Measurements from ENCODE around the gene OR4A47. TPM values are rescaled to one million over a fixed set of nuclear protein-coding genes. Genes with fewer than 3 reads are reported as not detected.

The OR4A47 gene
- total and polyA plus RNA-seq, 4 donors: not detected

DNA sequence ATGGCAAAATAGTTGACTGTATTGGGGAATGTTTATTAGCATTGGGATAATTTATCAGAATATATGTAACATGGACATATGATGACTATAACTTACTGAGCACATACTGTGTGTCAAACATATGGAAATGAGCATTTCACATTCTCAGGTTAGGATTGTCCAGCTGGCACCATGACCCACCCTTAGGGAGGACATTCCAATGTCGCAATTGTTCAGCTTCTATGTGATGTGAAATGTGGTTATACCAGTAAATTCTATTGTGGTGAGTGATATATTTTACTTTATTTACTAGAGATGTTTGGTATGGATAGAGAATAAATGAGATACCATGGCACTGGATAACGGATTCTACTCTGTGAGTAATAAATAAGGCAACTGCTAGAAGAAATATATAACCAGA lies 50.4 kb downstream of the OR4A47 start (continued):
- TF ChIP-seq CTCF (IDR thresholded peaks at IDR 0.05; ENCODE audit: low read depth, low read length, missing input control) (no peak), EGR1 (IDR thresholded peaks at IDR 0.05; ENCODE audit: low read depth in 2 of 2) (no peak), HNF4A (conservative IDR thresholded peaks at IDR 0.05) (no peak), FOXA2 (IDR thresholded peaks at IDR 0.05) (no peak), RAD21 (IDR thresholded peaks at IDR 0.05) (no peak)

Other genes starting within 250 kb of the OR4A47 start
- gene OR4X2, start 243.7 kb upstream of the OR4A47 start, total RNA-seq: not detected
- gene OR4X2, start 243.7 kb upstream of the OR4A47 start, polyA plus RNA-seq: not detected
- not detected for gene OR4X1, start 224.9 kb upstream of the OR4A47 start, total RNA-seq
- gene OR4X1, start 224.9 kb upstream of the OR4A47 start, polyA plus RNA-seq: not detected
- not detected for gene OR4S1, start 182.6 kb upstream of the OR4A47 start, total RNA-seq
- not detected for gene OR4S1, start 182.6 kb upstream of the OR4A47 start, polyA plus RNA-seq
- gene OR4C3, start 163.9 kb upstream of the OR4A47 start, total RNA-seq: not detected
- gene OR4C3, start 163.9 kb upstream of the OR4A47 start, polyA plus RNA-seq: not detected
- not detected for gene OR4C5, start 122.3 kb upstream of the OR4A47 start, total RNA-seq
- not detected for gene OR4C5, start 122.3 kb upstream of the OR4A47 start, polyA plus RNA-seq

Data from liver (tissue), 5 donors.